HG02885 (cell line): ENCODE measurements around the gene IFI27L1.

Experiments used
- ATAC-seq: cut with Tn5 transposase; IDR thresholded peaks from one replicate; pipeline ENCODE4 v1.9.1; 2021; ENCODE audit warnings: mild to moderate bottlenecking; ENCODE audit not compliant: unreplicated experiment, poor library complexity

The IFI27L1 gene

GRCh38 chr14:94080621-94081385, at the start of gene IFI27L1, which contains the start of gene DDX24:
Gene IFI27L1 (plus strand): TSS chr14:94081310. CDS start chr14:94096938, 15,628 bp downstream.
Gene DDX24 (minus strand): TSS chr14:94081202. CDS start chr14:94079742, 1,460 bp downstream.
- peak; percentile 98 for ATAC-seq

GRCh38 chr14:94031883-94032279, 49.2 kb upstream of the IFI27L1 start:
- ATAC-seq, result no peak

DNA sequence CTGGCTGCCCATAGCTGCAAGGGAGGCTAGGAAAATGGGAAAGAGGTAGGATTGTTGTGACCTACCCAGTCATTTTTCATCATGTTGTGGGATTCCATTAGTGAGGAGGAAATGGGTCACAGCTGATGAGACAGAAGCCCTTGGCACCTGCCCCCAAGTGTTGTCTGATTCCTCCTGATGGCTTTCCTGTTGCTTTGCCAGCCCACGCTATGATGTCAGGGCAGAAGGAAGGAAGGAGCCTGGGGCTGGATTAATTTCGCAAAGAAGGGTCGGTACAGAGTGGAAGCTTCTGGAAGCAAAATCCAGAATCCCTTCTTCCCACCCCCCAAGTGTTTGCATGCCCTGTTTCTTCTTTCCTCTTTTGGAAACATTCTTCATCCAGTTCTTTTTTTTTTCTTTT, 46.2 kb upstream of the IFI27L1 start:
- ATAC-seq, result no peak

DNA sequence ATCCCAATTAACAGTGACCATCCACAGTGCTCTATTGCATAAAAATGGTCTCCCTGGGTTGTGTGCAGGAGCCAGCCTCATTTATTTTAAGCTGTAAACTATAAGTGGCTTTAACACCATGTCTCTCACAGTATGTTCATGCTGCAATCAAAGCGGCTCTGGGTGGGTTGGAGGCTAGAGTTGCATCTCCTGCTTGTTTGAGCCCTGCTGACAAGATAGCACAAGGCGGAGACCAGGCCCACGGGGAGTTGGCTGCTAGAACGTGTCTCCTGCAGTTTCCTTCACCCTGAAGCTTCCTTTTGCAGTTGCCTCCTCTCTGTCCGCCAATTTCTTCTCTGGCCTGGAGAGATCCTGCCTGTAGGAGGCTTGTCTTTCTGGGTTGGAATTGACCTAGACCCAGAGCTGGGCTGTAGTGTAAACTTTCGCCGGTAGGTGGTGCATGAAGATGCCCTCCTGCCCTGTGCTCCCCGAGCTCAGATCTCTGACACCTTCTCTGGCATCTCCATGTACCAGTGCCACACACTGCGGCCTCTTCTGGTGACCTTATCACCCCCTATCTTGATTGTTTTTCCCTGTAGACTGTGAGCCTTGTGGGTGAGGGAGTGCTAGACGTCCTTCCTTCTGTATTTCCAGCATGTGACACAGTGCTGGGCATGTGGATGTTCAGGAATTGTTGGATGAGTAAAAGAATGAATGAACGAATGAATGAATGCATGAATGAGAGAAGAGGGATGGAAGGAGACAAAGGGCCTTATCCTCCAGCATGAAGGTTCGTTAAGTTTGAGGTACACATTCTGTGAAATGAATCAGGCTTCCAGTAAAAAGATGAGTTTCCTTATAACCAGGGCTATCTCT, 44.6 kb upstream of the IFI27L1 start:
- ATAC-seq, result peak; percentile 93

DNA sequence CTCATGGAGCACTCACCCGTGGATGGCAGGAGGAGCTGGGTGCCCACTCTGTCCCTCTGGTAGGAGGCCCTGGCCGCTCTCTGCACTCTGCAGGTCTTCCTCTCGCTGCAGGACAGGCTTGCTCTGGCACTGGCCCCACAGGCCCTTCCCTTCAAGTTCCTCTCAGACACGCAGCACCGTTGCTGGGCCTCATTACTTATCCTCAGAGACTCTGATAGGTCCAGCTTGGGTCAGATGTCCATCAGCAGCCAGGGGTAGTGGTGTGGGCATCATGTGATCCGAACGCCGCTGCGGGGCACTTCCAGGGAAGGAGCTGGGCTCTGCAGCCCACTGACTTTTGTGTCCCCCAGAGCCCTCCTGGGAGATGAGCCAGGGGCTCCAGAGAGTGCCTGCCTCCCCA, 43.2 kb upstream of the IFI27L1 start:
- no peak for ATAC-seq

GRCh38 chr14:94038510-94038909, 42.6 kb upstream of the IFI27L1 start:
- no peak for ATAC-seq

DNA sequence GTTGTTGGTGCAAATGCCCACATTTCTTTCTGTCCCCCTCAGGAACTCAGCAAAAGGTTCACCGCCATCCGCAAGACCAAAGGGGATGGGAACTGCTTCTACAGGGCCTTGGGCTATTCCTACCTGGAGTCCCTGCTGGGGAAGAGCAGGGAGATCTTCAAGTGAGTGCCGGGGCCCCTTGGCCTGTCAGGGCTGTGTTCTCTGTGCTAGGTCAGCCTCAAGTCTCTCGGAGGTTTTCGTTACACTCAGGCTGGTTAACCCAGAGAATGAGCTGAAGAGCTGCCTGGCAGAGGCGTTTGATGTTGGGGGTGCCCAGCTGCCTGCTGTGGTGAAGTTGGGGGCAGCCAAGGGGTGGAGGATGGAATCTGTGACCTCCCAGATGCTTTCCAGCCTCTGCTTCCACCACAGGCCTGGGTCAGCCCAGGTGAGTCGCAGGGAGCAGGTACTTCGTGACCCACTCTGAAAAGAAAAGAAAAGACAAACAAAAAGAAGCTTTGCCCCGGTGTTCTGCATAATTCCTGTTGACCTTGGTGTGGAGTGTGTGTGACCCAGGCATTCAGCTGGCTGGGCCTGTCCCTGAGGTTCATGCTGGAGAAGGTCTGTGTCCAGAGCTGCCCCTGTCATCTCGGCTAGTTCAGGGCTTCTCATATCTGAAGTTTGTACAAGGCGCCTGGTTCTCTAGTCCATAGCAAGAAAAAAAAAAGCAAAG, 42.0 kb upstream of the IFI27L1 start:
- ATAC-seq, result no peak

- no peak for ATAC-seq
These were observed 40.9 kb upstream of the IFI27L1 start for GRCh38 chr14:94040247-94040646.

DNA sequence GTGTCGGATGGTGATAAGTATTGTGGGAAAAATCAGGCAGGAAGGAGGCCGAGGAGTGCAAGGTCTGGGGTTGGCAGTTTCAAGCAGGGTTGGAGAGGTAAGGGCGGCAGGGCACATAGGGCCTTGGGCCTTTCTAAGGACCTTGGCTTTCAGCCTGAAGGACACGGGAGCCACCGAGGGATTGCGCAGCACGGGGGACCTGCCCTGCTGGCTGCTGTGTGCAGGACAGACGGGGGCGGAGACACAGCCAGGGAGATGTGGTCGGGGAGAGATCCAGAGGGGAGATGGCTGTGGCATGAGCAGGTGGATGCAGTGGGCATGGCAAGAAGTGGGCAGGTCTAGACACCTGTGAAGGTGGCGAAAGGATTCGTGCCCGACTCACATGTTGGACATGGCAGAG, 40.3 kb upstream of the IFI27L1 start:
- no peak for ATAC-seq

GRCh38 chr14:94041551-94042346, 39.4 kb upstream of the IFI27L1 start:
- ATAC-seq, result no peak

DNA sequence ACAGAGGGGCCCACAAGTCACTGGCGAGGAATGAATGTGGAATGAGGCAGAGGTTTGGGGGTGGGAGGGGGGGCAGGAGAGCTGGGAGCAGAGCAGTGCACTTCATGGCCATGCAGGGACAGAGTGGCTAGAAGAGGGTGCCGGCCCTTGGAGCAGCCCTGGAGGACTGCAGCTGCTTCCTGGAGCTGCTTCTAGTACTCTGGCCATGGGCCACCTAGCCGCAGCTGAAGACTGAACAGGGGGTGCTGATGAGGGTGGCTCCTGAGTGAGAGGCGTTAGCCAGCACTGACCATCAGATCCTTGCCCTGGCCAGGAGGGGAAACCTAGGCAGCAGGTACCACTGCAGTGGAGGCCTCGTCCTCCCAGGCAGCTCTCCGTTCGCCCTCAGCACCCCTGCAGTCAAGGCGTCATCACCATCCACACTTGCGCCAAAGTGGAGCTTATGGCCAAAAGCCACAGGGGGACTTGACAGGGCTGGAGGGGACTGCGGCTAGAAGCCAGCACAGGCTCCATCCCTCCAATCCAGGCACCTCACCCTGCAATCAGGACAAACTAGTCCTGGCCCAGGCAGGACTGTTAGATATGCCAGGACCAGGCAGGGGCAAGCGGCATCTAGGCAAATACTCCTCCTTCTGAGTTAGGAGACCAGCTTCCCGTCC, 38.5 kb upstream of the IFI27L1 start:
- no peak for ATAC-seq

DNA sequence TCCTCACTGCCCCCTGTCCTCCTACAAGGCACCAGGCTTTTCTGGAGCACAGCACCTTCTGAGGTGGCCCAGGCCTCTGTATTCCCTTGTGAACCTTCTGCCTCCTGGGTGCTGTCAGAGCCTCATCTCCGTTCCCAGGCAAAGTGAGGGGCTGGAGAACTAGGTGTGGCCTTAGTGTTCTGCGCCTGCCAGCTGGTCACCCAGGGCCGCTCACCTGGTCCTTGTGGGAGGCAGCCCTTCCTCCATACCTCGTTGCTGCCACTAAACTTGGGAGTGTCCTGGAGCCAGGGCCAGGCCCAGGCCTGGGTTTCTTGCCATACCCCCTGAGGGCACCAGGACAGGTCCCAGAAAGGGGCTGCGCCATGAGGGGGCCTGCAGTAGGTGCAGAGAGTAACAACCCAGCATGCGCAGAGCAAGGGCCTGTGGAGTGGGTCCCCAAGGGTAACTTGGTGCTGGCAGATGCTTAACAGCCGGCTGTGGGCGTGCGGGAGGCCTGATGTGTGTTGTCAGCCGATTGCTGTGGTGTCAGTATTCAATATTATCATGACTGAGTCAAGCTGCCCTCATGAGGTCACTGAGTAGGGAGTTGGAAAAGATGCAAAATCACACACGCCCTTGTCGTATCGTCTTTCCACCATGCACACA, 37.9 kb upstream of the IFI27L1 start:
- no peak for ATAC-seq

DNA sequence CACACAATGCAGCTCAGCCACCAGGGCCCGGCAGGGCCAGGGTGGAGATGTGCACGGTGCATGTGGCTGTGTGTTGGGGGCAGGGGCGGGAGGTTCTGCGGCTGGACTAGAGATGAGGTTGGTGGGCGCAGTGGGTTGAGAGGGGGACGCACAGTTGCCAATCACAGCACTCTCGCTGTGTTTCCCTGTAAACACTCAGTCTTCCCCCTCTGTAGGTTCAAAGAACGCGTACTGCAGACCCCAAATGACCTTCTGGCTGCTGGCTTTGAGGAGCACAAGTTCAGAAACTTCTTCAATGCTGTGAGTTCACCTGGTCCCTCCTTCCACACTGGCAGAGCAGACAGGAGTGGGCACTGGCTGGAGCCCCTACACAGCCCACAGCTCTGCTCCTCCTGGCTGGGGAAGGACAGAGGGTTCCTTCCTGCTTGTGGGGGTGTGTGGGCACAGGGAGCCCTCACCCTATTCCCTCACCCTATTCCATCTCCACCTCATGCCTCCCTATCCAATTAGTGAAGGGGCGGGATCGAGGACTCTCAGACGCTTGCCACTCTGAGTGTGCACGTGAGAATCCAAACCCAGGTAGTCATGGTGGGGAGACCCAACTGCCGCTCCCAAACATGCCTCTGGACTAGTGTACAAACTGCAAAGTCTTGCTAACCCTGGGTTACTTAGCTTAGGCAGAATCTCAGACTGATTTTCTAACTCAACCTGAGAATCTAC, 37.2 kb upstream of the IFI27L1 start:
- no peak for ATAC-seq

DNA sequence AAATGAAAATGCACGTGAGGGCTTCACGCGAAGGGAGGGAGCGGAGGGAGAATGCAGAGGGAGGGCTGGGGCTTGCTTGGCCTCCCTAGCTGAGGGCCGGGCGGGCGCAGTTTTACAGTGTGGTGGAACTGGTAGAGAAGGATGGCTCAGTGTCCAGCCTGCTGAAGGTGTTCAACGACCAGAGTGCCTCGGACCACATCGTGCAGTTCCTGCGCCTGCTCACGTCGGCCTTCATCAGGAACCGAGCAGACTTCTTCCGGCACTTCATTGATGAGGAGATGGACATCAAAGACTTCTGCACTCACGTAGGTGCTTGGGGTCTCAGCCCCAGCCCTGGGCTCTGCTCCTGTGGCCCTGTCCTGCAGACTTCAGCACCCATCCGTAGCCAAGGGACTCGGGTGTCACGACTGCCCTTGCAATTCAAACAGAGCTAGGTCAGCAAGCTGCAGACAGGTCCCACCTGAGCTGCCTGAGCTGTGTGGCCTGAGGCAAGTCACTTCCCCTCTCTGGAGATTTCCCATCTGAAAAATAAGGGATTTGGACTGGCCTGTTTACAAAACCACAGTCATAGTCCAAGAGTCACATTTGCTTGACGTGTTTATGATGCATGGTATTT, 36.5 kb upstream of the IFI27L1 start:
- ATAC-seq, result no peak

DNA sequence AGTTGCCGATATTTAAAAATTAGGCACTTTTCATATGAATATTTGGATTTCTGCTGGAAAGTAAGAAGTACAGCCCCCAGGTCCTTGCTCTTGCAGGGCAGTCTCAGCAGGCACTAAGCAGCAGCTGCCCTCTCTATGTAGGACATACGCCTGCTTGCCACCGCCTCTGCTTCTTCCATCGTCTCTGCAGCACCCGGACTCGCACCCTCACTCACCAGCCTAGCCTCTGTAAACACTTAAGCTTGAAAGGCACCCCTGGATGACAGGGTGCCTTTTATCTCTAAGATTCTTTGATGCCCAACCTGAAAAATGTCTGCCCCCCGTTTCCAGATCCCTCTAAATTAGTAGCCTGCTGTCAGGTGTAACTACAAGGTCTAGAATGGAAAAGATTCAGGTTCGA, 36.0 kb upstream of the IFI27L1 start:
- ATAC-seq, result no peak

DNA sequence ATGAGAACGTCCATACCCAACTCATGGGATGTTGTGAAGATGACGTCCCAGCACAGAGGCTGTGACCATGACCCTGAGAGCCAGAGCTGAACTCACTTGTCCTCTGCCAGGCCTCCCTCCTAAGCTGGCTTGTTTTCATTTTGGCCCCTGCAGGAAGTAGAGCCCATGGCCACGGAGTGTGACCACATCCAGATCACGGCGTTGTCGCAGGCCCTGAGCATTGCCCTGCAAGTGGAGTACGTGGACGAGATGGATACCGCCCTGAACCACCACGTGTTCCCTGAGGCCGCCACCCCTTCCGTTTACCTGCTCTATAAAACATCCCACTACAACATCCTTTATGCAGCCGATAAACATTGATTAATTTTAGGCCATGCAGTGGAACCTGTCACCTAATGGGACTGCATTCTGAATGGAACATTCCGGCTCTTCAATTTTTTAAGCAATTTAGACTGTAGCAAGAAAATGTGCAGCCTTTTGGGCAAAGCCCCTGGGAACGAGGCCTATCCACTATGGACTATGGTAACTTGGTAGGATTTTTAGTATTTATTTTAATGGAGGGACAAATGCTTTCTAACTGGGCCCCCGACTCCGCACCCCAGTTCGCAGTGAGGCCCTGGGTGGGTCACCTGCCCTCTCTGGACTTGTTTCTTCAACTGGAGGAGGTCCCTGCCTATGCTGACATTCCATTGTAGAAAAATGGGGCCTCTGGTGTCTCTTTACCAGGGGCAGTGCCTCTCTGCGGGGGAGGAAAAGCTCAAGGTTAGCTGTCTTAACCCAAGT, 35.4 kb upstream of the IFI27L1 start:
- no peak for ATAC-seq

GRCh38 chr14:94046696-94047250, 34.3 kb upstream of the IFI27L1 start:
- ATAC-seq, result no peak
